H1 (cell line): ENCODE data around the gene ACTN3. TPM values are rescaled to one million over a fixed set of nuclear protein-coding genes. Genes with fewer than 3 reads are reported as not detected.

Experiments
- CHD2 ChIP-seq: IDR thresholded peaks from 2 replicates; pipeline ENCODE4 v1.6.1; 2012; ENCODE audit warnings: low read length, improper control_type of control experiment
- NANOG ChIP-seq: IDR thresholded peaks from 2 replicates; pipeline ENCODE4 v1.6.1; 2011; ENCODE audit warnings: low read length, low read depth, mild to moderate bottlenecking, inconsistent platforms; ENCODE audit not compliant: insufficient read depth, poor library complexity, severe bottlenecking
- RAD21 ChIP-seq, 2 experiments: IDR thresholded peaks in 1 of 2; conservative IDR thresholded peaks in 1 of 2; 2 replicates each; pipeline ENCODE4 v1.6.1; 2011; ENCODE audit warnings: low read depth in 2 of 2, low read length in 2 of 2, improper control_type of control experiment in 1 of 2, inconsistent platforms in 1 of 2, mild to moderate bottlenecking in 1 of 2, moderate library complexity in 1 of 2
- RNF2 ChIP-seq: fragments of 200-900, 300-1000 bp; sonication (generic); IDR thresholded peaks from 2 replicates; pipeline ENCODE4 v1.7.1; 2016; ENCODE audit warnings: borderline replicate concordance, low read depth, mild to moderate bottlenecking, antibody characterized with exemption, low read length; ENCODE audit not compliant: poor library complexity, severe bottlenecking; ENCODE audit errors: missing control alignments
- SP2 ChIP-seq: IDR thresholded peaks from 2 replicates; pipeline ENCODE4 v1.6.1; 2012; ENCODE audit warnings: mild to moderate bottlenecking, low read length, inconsistent platforms
- SRF ChIP-seq: IDR thresholded peaks from 2 replicates; pipeline ENCODE4 v1.6.1; 2011; ENCODE audit warnings: mild to moderate bottlenecking, low read depth, low read length, moderate library complexity
- polyA plus RNA-seq, 7 experiments: library from polyadenylated mRNA; depleted of rRNA in 3 of 7; stranded (reverse) in 5 of 7; unstranded in 2 of 7; fragments of >200 nt in 5 of 7; fragments of 200-250 nt in 2 of 7; gene quantifications; 1 replicate in 5 of 7; 2 replicates in 1 of 7; 4 replicates in 1 of 7; pipeline versions ENCODE4 v1.2.1 to v1.2.3, GENCODE V29; 2011 to 2013; ENCODE audit warnings: missing spikeins in 2 of 7, mixed read lengths in 2 of 7
- total RNA-seq: library from RNA; stranded (reverse); fragmentation: NEBNext Ultra II Directional; extraction: Animal tissue kit (Norgen Biotek cat#: 25700); gene quantifications from 2 replicates; pipeline ENCODE4 v1.2.1, GENCODE V29; 2021

Gene ACTN3
- total and polyA plus RNA-seq, 2 of the 8 experiments (the other 6 are each of a cell fraction or from before 2014, with no cell fraction given): 30.8 to 36.7 TPM

GRCh38 chr11:66567787-66568123, 21.1 kb downstream of the ACTN3 start (continued):
- TF ChIP-seq RAD21 (IDR thresholded peaks at IDR 0.05 in 1 of 2, conservative IDR thresholded peaks at IDR 0.05 in 1 of 2; ENCODE audit: low read depth in 2 of 2, low read length in 2 of 2) (no peak), NANOG (no peak), RNF2 (no peak), SRF (no peak), CHD2 (no peak), SP2 (no peak)
